ENCODE measurements around the gene DNAH14. TPM values are rescaled to one million over a fixed set of nuclear protein-coding genes. Genes with fewer than 3 reads are reported as not detected.

The DNAH14 gene
- total and polyA plus RNA-seq, 9 of the 15 experiments (the other 6 are each of a cell fraction or from before 2014, with no cell fraction given), result 58.4 to 142 (median 98.4) TPM

GRCh38 chr1:225434046-225434445 lies 504.6 kb downstream of the DNAH14 start:
- TF ChIP-seq ZNF561 (CRISPR knock-in tag; conservative IDR thresholded peaks at IDR 0.05) (no peak), TAF15 (IDR thresholded peaks at IDR 0.05; ENCODE audit: low read depth, low read length) (no peak), MAZ (CRISPR knock-in tag; conservative IDR thresholded peaks at IDR 0.05 in 1 of 2, IDR thresholded peaks at IDR 0.05 in 1 of 2) (no peak), SAP30 (IDR thresholded peaks at IDR 0.05; ENCODE audit: borderline replicate concordance, insufficient read depth, low read depth, low read length, poor library complexity, severe bottlenecking) (no peak), FUS (optimal IDR thresholded peaks at IDR 0.05; ENCODE audit: low read depth, low read length) (no peak), E4F1 (CRISPR knock-in tag; IDR thresholded peaks at IDR 0.05; ENCODE audit: borderline replicate concordance) (no peak), ZNF184 (CRISPR knock-in tag; IDR thresholded peaks at IDR 0.05) (no peak), ARID2 (IDR thresholded peaks at IDR 0.05) (no peak), ZNF217 (CRISPR knock-in tag; IDR thresholded peaks at IDR 0.05) (no peak), ZBTB17 (CRISPR knock-in tag; IDR thresholded peaks at IDR 0.05) (no peak), TEAD2 (tag; IDR thresholded peaks at IDR 0.05) (no peak), NFATC3 (IDR thresholded peaks at IDR 0.05) (no peak)
- CTCF ChIA-PET (ENCODE audit: low intra/inter-chr PET ratio), result no interaction called here
- no peak for FAIRE-seq
- peaks cover 7 to 22% of the 10 kb centered on the region in 2 experiments; a peak in 4 of 5 replicates for H3K4me1 ChIP-seq (replicated peaks in 1 of 2; ENCODE audit: control insufficient read depth in 2 of 2, insufficient read depth in 2 of 2, low read length in 2 of 2)
- peaks cover 8% of the 10 kb centered on the region; the same call in 1 of the 2 replicates for H3K9me3 ChIP-seq (replicated peaks; ENCODE audit: control insufficient read depth, insufficient read depth, low read depth, low read length)
- no peak overlapping the region for H3K27ac ChIP-seq (ENCODE audit: extremely low read depth, low read depth, low read length)
- H2AFZ ChIP-seq (ENCODE audit: low read depth, low read length), result no peak overlapping the region
- H3K9ac ChIP-seq (ENCODE audit: insufficient read depth in 1 of 2, low read depth in 2 of 2, low read length in 2 of 2), result no peak overlapping the region
- in situ Hi-C loops (cut with MboI), result no loop called here
- H3K79me2 ChIP-seq (ENCODE audit: control insufficient read depth, insufficient read depth, low read length), result no peaks in the 10 kb centered on the region
- POLR2A ChIA-PET, result interaction anchor here (2.9 kb wide), 1 partner anchor 10 kb away, joined by 9 read pairs; no protein-coding TSS in a partner anchor
- H4K20me1 ChIP-seq (replicated peaks; ENCODE audit: control insufficient read depth, insufficient read depth, low read length), result no peaks in the 10 kb centered on the region
- BruUV-seq (replicated peaks), result no TSS peak
- DNase-seq (ENCODE audit: extremely low read depth in 1 of 4, low spot score in 3 of 4), result no peak
- no peak overlapping the region for H3K4me2 ChIP-seq (ENCODE audit: insufficient read depth, low read length)
- no peak overlapping the region for H3K4me3 ChIP-seq
- 80% methylated on average over 5 of the region's 5 CpGs for WGBS (ENCODE audit: insufficient coverage, low coverage, missing lambda C conversion rate)
- ATAC-seq, result no peak
- intact Hi-C loops (cut with micrococcal nuclease), result no loop called here
- no peaks in the 10 kb centered on the region for H3K9me1 ChIP-seq (ENCODE audit: control insufficient read depth, insufficient read depth, low read length)
- H3K27me3 ChIP-seq (ENCODE audit: control insufficient read depth in 2 of 2, insufficient read depth in 2 of 2, low read length in 2 of 2), result no peaks in the 10 kb centered on the region
- H3K36me3 ChIP-seq (ENCODE audit: control insufficient read depth, insufficient read depth, low read length), result no peaks in the 10 kb centered on the region

Measured in K562 (cell line).